IPS-20b (cell line): ENCODE data around the gene SLC23A2.
A peak's percentile ranks its signal among the peaks of the same experiment; 100 is the strongest.

Source experiments
- H3K27ac ChIP-seq: one replicate; pipeline ENCODE4 v1.5.1; 2013; ENCODE audit warnings: low read length
- H3K27me3 ChIP-seq: 2 replicates; pipeline ENCODE4 v1.6.1; 2013; ENCODE audit warnings: mild to moderate bottlenecking, low read length, inconsistent platforms; ENCODE audit not compliant: insufficient read depth
- H3K36me3 ChIP-seq: 2 replicates; pipeline ENCODE4 v1.6.1; 2013; ENCODE audit warnings: low read depth, mild to moderate bottlenecking, inconsistent platforms, low read length, moderate library complexity; ENCODE audit not compliant: insufficient read depth
- H3K4me1 ChIP-seq: 2 replicates; pipeline ENCODE4 v1.6.1; 2013; ENCODE audit warnings: mild to moderate bottlenecking, control low read depth, inconsistent platforms, low read length, moderate library complexity; ENCODE audit not compliant: insufficient read depth
- H3K4me3 ChIP-seq: 2 replicates; pipeline ENCODE4 v1.5.1; 2013; ENCODE audit warnings: mild to moderate bottlenecking, low read length, inconsistent platforms
- H3K9ac ChIP-seq: 2 replicates; pipeline ENCODE4 v1.6.1; 2013; ENCODE audit warnings: low read depth, mild to moderate bottlenecking, inconsistent platforms, low read length, moderate library complexity
- H3K9me3 ChIP-seq: 2 replicates; pipeline ENCODE4 v1.6.1; 2013; ENCODE audit warnings: mild to moderate bottlenecking, low read depth, low read length, inconsistent platforms; ENCODE audit not compliant: insufficient read depth

Gene SLC23A2

DNA sequence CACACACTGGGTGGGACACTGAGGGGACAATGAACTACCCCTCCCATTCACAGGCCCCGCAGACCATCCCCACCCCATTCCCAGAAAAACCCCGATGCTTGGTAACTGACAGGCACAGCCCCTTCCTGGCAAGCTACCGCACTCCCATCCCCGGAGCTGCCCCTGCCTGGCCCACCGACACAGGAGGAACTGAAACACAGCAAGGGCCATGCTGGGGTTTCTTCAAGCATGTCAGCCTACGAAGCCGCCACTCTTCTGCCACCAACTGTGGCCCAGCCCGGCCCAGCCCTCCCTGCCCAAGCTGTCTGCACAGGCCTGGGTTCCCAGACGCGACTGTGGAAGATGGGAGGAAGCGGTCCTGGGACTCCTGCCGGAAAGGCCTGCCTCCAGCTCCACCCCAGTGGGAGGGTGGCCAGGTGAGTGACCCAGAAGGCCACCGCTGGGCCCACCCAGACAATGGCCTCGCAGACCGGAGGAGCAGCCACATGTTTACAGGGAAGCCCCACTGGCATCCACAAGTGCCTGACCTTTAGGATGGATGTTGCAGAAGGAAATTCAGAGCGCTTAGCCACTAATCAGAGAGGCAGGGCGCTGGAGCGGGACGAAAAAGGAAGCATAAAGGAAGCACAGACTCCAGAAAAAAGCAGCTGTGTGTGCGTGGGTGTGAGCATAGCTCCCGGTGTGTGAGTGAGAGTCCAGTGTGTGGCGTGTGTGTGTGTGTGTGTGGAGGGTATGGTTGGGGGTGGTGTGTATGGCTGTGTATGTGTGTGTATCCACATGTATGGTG, 188.0 kb downstream of the SLC23A2 start:
- no peaks in the 10 kb centered on the region for H3K9me3 ChIP-seq
- H3K9ac ChIP-seq, result 0 out of 2 replicates have a peak overlapping the region, but pooled peaks have one; percentile 21
- no peak overlapping the region for H3K27ac ChIP-seq
- no peaks in the 10 kb centered on the region for H3K27me3 ChIP-seq
- H3K36me3 ChIP-seq, result peaks cover 5% of the 10 kb centered on the region; the same call in 1 of the 2 replicates
- H3K4me1 ChIP-seq, result no peaks in the 10 kb centered on the region
- H3K4me3 ChIP-seq, result no peak overlapping the region

DNA sequence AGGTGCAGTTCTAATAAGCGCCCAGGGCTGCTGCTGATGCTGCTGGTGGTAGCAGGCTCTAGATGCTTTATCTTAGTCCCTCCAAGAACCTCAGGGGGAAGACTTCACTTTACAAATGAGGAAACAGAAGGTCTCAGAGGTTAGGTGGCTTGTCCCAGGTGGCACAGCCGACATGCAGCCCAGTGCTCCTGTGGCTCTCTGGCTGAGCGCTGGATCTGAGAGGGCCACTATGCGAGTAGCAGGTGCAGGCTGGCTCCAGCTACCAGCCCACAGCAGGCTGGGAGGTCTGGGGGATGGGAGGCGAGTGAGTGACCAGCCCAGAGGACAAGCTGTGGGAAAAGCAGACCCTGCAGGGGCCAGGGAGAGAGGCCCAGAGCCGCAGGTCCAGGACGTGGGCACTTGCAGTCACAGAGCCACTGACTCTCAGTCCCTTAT, 188.7 kb downstream of the SLC23A2 start:
- no peaks in the 10 kb centered on the region for H3K4me1 ChIP-seq
- H3K9ac ChIP-seq, result no peak overlapping the region
- H3K27ac ChIP-seq, result no peak overlapping the region

DNA sequence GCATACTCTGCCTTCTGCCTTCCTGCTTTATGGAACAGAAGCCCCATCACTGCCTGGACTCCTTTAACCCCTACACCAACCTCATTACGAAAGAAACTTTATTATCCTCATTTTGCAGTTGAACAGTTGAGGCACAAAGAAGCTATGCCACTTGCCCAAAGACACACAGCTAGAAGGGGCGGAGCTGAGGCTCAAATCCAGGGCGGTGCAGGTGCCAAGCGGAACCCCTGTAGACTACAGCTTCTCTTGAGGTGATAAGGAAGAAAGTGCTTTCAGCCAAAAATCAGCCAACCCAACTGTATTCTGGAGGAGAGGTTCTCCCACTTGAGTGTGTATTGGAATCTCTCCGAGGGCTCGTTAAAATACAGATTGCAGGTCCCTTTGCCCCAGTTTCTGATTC, 189.1 kb downstream of the SLC23A2 start:
- Histone ChIP-seq H3K36me3 (peaks cover 1% of the 10 kb centered on the region; the same call in 1 of the 2 replicates), H3K4me3 (no peak overlapping the region), H3K27me3 (no peaks in the 10 kb centered on the region), H3K27ac (no peak overlapping the region), H3K9me3 (no peaks in the 10 kb centered on the region), H3K4me1 (no peaks in the 10 kb centered on the region), H3K9ac (no peak overlapping the region)

More for the DNA sequence above, 188.7 kb downstream of the SLC23A2 start:
- Histone ChIP-seq H3K4me3 (no peak overlapping the region), H3K36me3 (peaks cover 5% of the 10 kb centered on the region; the same call in 1 of the 2 replicates), H3K9me3 (no peaks in the 10 kb centered on the region), H3K27me3 (no peaks in the 10 kb centered on the region)

DNA sequence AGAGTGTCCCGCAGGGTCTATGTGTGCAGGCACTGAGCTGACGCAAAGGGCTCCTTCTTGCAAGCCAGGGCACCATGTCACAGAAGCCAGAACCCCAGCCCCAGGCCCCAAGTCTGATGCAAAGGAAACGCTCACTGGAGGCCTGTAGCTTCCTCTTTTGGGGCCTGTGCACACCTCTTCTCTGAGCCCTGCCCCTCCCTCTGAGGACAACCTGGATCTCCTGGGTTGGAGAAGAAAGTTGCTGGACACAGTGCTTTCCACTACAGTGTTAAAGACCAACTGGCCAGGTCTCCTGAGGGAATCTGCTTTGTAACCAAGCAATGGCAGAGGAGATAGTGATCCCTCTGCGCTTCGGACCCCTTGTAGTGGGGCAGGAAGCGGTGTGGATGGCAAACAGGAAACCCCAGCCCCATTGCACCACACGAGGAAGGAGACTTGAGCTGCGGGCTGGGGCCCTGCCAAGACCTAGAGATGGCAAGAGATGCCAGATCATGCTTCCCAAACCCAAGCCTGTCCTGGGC, 189.6 kb downstream of the SLC23A2 start:
- Histone ChIP-seq H3K36me3 (no peaks in the 10 kb centered on the region), H3K4me1 (no peaks in the 10 kb centered on the region), H3K9ac (no peak overlapping the region)

DNA sequence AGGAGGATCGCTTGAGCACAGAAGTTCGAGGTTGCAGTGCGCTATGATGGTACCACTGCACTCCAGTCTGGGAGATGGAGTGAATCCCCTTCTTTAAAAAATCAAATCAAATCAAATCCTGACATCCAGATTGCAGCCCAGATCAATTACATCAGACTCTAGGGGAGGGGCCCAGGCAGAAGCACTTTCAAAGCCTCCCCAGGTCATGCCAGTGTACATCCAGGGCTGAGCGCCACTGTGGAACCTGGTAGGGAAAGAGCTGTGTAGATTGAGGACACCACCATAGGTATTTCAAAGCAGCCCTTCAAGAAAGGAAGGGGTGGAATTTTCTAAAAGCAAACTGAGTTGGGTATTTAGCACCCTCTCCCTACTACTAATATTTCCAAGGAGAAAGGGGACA, 190.1 kb downstream of the SLC23A2 start:
- H3K9me3 ChIP-seq, result no peaks in the 10 kb centered on the region
- no peaks in the 10 kb centered on the region for H3K36me3 ChIP-seq
- no peak overlapping the region for H3K9ac ChIP-seq
- H3K4me1 ChIP-seq, result no peaks in the 10 kb centered on the region
- no peak overlapping the region for H3K4me3 ChIP-seq
- H3K27me3 ChIP-seq, result no peaks in the 10 kb centered on the region
- H3K27ac ChIP-seq, result no peak overlapping the region

More for the DNA sequence above, 189.6 kb downstream of the SLC23A2 start:
- Histone ChIP-seq H3K27me3 (no peaks in the 10 kb centered on the region), H3K9me3 (no peaks in the 10 kb centered on the region), H3K27ac (no peak overlapping the region), H3K4me3 (no peak overlapping the region)

DNA sequence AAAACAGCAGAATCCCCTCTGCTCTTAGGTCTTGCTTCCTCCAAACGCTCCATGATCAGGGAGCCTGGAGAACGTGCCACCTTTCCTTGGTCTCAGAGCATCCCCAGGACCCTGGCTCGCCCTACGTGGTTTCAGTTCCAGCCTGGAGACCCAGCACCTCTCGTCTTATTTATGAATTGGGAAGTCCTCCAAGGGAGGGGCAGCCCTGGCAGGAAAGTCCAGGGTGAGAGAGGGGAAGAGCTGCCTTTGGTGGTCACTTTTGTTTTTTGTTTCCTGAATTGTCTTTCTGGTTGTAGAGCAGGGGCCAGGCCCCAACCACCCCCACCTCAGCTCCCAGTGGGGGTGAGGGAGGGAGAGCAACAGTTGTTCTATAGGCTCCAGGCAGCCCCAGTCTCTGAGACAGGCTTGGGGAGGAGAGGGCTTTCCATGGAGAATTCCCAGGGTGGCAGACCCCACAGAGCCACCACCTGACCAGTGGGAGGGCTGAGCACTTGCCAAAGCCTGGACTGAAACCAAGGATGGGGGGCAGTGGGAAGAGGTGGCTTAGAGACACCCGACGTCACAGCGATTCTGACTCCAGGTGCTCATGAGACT, 190.8 kb downstream of the SLC23A2 start:
- no peaks in the 10 kb centered on the region for H3K4me1 ChIP-seq
- no peak overlapping the region for H3K4me3 ChIP-seq
- H3K27ac ChIP-seq, result no peak overlapping the region
- H3K9ac ChIP-seq, result no peak overlapping the region; the same call in 1 of the 2 replicates
- H3K9me3 ChIP-seq, result no peaks in the 10 kb centered on the region
- no peaks in the 10 kb centered on the region for H3K27me3 ChIP-seq
- H3K36me3 ChIP-seq, result no peaks in the 10 kb centered on the region

DNA sequence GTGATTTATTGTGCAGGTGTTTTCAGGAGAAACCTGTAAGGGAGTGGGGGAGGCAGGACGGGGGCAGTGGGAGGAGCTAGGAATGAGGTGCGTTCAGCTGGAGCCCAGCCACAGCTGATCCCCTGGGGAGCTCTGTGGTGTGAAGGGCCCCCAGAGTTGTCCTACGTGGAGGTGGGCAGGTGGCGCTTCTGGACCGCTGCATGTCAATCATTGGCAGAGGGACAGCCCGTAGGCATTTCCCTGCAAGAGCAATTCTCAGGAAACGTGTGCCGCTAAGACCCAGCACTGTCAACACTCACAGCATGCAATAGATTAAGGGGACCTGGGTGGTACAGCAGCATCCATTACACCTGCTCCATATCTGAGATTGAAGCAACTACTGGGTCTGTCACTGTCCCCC, 191.6 kb downstream of the SLC23A2 start:
- Histone ChIP-seq H3K4me3 (no peak overlapping the region), H3K27me3 (no peaks in the 10 kb centered on the region), H3K9me3 (no peaks in the 10 kb centered on the region), H3K27ac (no peak overlapping the region), H3K9ac (no peak overlapping the region; the same call in 1 of the 2 replicates), H3K36me3 (no peaks in the 10 kb centered on the region), H3K4me1 (no peaks in the 10 kb centered on the region)

DNA sequence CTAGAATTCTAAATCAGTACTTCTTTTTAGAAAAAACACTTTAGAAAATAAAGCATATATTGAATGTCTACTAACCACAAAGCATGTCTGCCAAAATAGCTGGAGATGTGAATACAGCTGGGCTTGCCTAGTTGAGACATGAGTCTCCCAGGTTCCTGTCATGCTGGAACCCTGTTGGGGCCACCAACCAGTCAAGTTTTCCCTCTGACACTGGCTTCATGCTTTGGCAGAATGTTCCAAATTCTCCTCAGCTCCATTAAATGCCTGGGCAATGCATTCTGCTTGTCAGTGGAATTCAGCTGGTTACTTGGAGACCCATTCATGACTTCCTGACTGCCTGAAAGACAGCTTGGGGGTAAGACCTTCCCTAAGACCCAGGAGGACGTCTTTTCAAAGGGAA, 192.4 kb downstream of the SLC23A2 start:
- no peaks in the 10 kb centered on the region for H3K4me1 ChIP-seq
- no peak overlapping the region for H3K9ac ChIP-seq
- H3K27ac ChIP-seq, result no peak overlapping the region

DNA sequence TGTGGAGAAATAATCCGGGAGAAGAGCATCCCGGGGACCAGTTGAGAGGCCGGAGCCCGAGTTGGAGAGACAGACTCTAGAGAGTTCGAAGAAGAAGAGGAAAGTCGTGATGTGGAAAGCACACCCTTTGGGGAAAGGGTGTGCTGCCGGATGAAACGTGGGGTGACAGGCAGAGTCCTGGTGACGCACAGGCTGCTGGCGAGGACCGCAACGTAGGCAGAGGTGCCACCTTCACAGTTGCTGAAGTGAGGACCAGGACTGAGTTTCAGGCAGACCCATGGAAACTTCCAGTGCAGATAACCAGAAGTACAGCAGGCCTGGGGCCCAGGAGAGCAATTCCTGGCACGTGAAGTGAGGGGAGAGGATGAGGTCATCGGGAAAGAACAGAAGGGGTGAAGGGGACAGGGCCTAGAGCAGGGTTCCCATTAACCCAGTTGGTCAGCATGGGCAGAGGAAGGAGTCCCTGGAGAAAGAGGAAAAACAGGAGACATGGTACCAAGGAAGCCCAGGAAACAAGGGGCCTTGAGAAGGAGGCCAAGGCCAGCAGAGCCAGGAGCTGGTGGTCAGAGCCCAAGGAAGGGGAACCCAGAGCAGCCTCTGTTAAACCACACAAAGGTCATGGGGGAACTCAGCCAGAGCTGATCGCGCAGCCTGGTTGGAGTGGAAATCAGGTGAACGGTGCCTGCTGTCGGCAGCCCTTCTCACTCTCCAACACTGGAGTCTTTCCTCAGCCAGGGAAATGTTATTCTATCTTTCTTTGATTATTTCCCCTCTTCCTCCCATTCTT, 195.5 kb downstream of the SLC23A2 start:
- Histone ChIP-seq H3K9me3 (no peaks in the 10 kb centered on the region), H3K27ac (no peak overlapping the region), H3K36me3 (no peaks in the 10 kb centered on the region), H3K9ac (no peak overlapping the region), H3K4me3 (no peak overlapping the region), H3K4me1 (no peaks in the 10 kb centered on the region), H3K27me3 (no peaks in the 10 kb centered on the region)

More for the DNA sequence above, 192.4 kb downstream of the SLC23A2 start:
- H3K27me3 ChIP-seq, result no peaks in the 10 kb centered on the region
- H3K4me3 ChIP-seq, result no peak overlapping the region
- H3K9me3 ChIP-seq, result no peaks in the 10 kb centered on the region
- no peaks in the 10 kb centered on the region for H3K36me3 ChIP-seq

DNA sequence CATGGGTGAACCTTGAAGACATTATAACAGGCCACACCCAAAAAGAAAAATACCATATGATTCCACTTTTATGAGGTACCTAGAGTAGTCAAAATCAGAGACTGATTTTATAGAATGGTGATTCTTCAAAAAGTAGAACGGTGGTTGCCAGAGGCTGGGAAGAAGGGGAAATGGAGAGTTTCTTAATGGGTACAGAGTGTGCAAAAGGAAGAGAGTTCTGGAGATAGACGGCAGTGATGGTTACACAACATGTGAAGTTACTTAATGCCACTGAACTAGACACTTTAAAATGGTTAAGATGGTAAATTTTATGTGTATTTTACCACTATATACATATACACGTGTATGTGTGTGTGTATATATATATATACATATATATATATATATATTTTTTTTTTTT, 198.8 kb downstream of the SLC23A2 start:
- Histone ChIP-seq H3K27ac (no peak overlapping the region), H3K4me3 (no peak overlapping the region), H3K9me3 (no peaks in the 10 kb centered on the region), H3K36me3 (peaks cover 16% of the 10 kb centered on the region), H3K9ac (no peak overlapping the region), H3K4me1 (no peaks in the 10 kb centered on the region), H3K27me3 (no peaks in the 10 kb centered on the region)
